SKM-1 treated with dmso at 0.1 percent for 144 hours (cell line): ENCODE results near the gene ASGR1.
"Not testable (repeated sequence)": the region's sequence is repeated elsewhere in the genome, so short reads cannot be mapped to it uniquely, and the experiment has no call there.

Experiments
- DNase-seq: peaks from one replicate; lab custom pipeline; 2025; ENCODE audit not compliant: unreplicated experiment; lab: John Stamatoyannopoulos, UW

ASGR1 gene

GRCh38 chr17:7191069-7191468 lies 11.9 kb upstream of the ASGR1 start:
- no peak for DNase-seq

GRCh38 chr17:7190276-7190917 lies 11.2 kb upstream of the ASGR1 start:
- no peak for DNase-seq

- no peak for DNase-seq
These were observed 7.1 kb upstream of the ASGR1 start for GRCh38 chr17:7186241-7186640.

GRCh38 chr17:7184647-7185046 lies 5.5 kb upstream of the ASGR1 start:
- DNase-seq: no peak

- no peak for DNase-seq
These were observed 4.9 kb upstream of the ASGR1 start for GRCh38 chr17:7184091-7184488.

- DNase-seq: no peak
These were observed 4.4 kb upstream of the ASGR1 start for GRCh38 chr17:7183433-7184090.

- DNase-seq: not testable (repeated sequence)
These were observed 2.9 kb upstream of the ASGR1 start for GRCh38 chr17:7182101-7182500.

GRCh38 chr17:7178973-7179316 lies 225 bp downstream of the ASGR1 start:
- DNase-seq: no peak

- DNase-seq: no peak
These were observed 1.2 kb downstream of the ASGR1 start for GRCh38 chr17:7177954-7178477.

GRCh38 chr17:7177191-7177953 lies 1.8 kb downstream of the ASGR1 start:
- DNase-seq: peak; percentile 33

- DNase-seq: no peak
These were observed 2.4 kb downstream of the ASGR1 start for GRCh38 chr17:7176841-7177190.

GRCh38 chr17:7176107-7176840 lies 2.9 kb downstream of the ASGR1 start:
- DNase-seq: no peak

GRCh38 chr17:7175330-7175733 lies 3.8 kb downstream of the ASGR1 start:
- DNase-seq: no peak

GRCh38 chr17:7174603-7175326 lies 4.4 kb downstream of the ASGR1 start:
- DNase-seq: no peak

GRCh38 chr17:7173687-7174602 lies 5.2 kb downstream of the ASGR1 start:
- no peak for DNase-seq

GRCh38 chr17:7172522-7173191 lies 6.5 kb downstream of the ASGR1 start:
- not testable (repeated sequence) for DNase-seq

- not testable (repeated sequence) for DNase-seq
These were observed 9.6 kb downstream of the ASGR1 start for GRCh38 chr17:7169565-7169908.

GRCh38 chr17:7168841-7169564 lies 10.2 kb downstream of the ASGR1 start:
- not testable (repeated sequence) for DNase-seq

GRCh38 chr17:7167832-7168231 lies 11.3 kb downstream of the ASGR1 start:
- DNase-seq: peak; percentile 77
